Measurements from ENCODE around the gene ONECUT2.

ONECUT2 gene

DNA sequence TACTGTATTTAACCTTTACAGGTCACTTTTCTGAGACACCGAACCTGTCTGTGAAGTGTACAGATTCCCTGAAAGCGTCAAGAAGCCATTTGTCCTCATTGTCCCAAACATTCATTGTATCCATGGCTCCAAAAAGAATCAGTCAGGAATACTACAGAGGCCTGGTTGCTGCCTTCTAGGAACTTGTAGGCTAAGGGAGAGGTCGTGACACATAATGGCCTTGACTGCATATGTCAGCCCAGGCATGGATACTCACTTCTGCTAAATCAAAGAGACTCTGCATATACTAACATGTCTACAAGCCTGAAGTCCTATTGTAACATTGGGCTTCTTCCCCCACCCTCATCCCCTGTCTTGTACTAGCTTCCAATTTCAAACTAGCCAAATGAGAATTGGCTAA lies 40.2 kb downstream of the ONECUT2 start:
- H3K79me2 ChIP-seq (ENCODE audit: insufficient read depth, low read length), result no peaks in the 10 kb centered on the region

GRCh38 chr18:57475903-57476302 lies 40.7 kb downstream of the ONECUT2 start:
- Histone ChIP-seq H3K9me2 (replicated peaks; ENCODE audit: insufficient read depth, low read length) (no peaks in the 10 kb centered on the region), H3K4me2 (ENCODE audit: low read depth, low read length, poor library complexity, severe bottlenecking) (no peak overlapping the region), H3K36me3 (ENCODE audit: low read length) (no peaks in the 10 kb centered on the region)

More for the DNA sequence above, 40.2 kb downstream of the ONECUT2 start:
- Histone ChIP-seq H3K4me3 (ENCODE audit: insufficient read depth, low read length, poor library complexity, severe bottlenecking) (no peak overlapping the region), H3K4me2 (ENCODE audit: low read depth, low read length, poor library complexity, severe bottlenecking) (no peak overlapping the region), H2AFZ (ENCODE audit: low read depth, low read length, severe bottlenecking) (no peak overlapping the region), H3K9me2 (replicated peaks; ENCODE audit: insufficient read depth, low read length) (no peaks in the 10 kb centered on the region), H3K27me3 (ENCODE audit: low read length) (no peaks in the 10 kb centered on the region), H3K36me3 (ENCODE audit: low read length) (no peaks in the 10 kb centered on the region), H3K9ac (ENCODE audit: low read length) (no peak overlapping the region), H4K20me1 (ENCODE audit: low read depth, low read length) (no peaks in the 10 kb centered on the region), H3F3A (ENCODE audit: insufficient read depth) (no peaks in the 10 kb centered on the region), H3K9me3 (ENCODE audit: insufficient read depth, low read length) (no peaks in the 10 kb centered on the region), H3K27ac (ENCODE audit: low read depth, low read length) (no peak overlapping the region)
- TF ChIP-seq EZH2phosphoT487 (conservative IDR thresholded peaks at IDR 0.05; ENCODE audit: low read length), result no peak
- TF ChIP-seq, protein P1, sequence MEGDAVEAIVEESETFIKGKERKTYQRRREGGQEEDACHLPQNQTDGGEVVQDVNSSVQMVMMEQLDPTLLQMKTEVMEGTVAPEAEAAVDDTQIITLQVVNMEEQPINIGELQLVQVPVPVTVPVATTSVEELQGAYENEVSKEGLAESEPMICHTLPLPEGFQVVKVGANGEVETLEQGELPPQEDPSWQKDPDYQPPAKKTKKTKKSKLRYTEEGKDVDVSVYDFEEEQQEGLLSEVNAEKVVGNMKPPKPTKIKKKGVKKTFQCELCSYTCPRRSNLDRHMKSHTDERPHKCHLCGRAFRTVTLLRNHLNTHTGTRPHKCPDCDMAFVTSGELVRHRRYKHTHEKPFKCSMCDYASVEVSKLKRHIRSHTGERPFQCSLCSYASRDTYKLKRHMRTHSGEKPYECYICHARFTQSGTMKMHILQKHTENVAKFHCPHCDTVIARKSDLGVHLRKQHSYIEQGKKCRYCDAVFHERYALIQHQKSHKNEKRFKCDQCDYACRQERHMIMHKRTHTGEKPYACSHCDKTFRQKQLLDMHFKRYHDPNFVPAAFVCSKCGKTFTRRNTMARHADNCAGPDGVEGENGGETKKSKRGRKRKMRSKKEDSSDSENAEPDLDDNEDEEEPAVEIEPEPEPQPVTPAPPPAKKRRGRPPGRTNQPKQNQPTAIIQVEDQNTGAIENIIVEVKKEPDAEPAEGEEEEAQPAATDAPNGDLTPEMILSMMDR (IDR thresholded peaks at IDR 0.05; ENCODE audit: insufficient read depth, low read length, poor library complexity, severe bottlenecking), result no peak

DNA sequence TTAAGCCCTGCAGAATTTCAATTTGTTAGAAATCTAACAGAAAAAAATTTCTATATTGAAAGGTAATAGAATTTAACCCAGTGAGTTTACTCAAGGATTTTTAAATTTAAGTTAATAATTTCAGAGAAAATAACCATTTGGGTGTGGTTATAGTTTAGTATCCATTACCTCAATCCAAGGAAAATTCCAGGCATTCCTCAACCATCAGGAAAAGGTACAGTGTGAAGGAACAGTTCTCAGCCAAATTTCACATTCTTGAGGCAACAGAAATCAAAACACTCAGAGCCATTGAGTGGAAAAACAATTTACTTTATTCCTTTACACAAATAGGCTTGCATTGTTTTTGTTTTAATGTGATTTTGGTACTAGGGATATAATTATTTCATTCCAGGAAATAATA lies 45.6 kb downstream of the ONECUT2 start:
- TF ChIP-seq, protein P1 (IDR thresholded peaks at IDR 0.05; ENCODE audit: insufficient read depth, low read length, poor library complexity, severe bottlenecking), result no peak
- TF ChIP-seq EZH2phosphoT487 (conservative IDR thresholded peaks at IDR 0.05; ENCODE audit: low read length), result no peak

More at GRCh38 chr18:57475903-57476302, 40.7 kb downstream of the ONECUT2 start:
- H3K9me3 ChIP-seq (ENCODE audit: insufficient read depth, low read length), result no peaks in the 10 kb centered on the region
- no peaks in the 10 kb centered on the region for H3F3A ChIP-seq (ENCODE audit: insufficient read depth)
- H4K20me1 ChIP-seq (ENCODE audit: low read depth, low read length), result no peaks in the 10 kb centered on the region
- H3K4me3 ChIP-seq (ENCODE audit: insufficient read depth, low read length, poor library complexity, severe bottlenecking), result no peak overlapping the region
- no peaks in the 10 kb centered on the region for H3K79me2 ChIP-seq (ENCODE audit: insufficient read depth, low read length)
- H3K27me3 ChIP-seq (ENCODE audit: low read length), result no peaks in the 10 kb centered on the region
- no peak overlapping the region for H2AFZ ChIP-seq (ENCODE audit: low read depth, low read length, severe bottlenecking)
- no peak overlapping the region for H3K27ac ChIP-seq (ENCODE audit: low read depth, low read length)
- TF ChIP-seq EZH2phosphoT487 (conservative IDR thresholded peaks at IDR 0.05; ENCODE audit: low read length), result no peak
- TF ChIP-seq, protein P1 (IDR thresholded peaks at IDR 0.05; ENCODE audit: insufficient read depth, low read length, poor library complexity, severe bottlenecking), result no peak
- H3K9ac ChIP-seq (ENCODE audit: low read length), result no peak overlapping the region

More for the DNA sequence above, 45.6 kb downstream of the ONECUT2 start:
- no peaks in the 10 kb centered on the region for H3K9me2 ChIP-seq (replicated peaks; ENCODE audit: insufficient read depth, low read length)
- H3K36me3 ChIP-seq (ENCODE audit: low read length), result no peaks in the 10 kb centered on the region
- H3K9ac ChIP-seq (ENCODE audit: low read length), result no peak overlapping the region
- H2AFZ ChIP-seq (ENCODE audit: low read depth, low read length, severe bottlenecking), result no peak overlapping the region
- no peak overlapping the region for H3K4me3 ChIP-seq (ENCODE audit: insufficient read depth, low read length, poor library complexity, severe bottlenecking)
- no peak overlapping the region for H3K27ac ChIP-seq (ENCODE audit: low read depth, low read length)
- H4K20me1 ChIP-seq (ENCODE audit: low read depth, low read length), result no peaks in the 10 kb centered on the region
- H3K79me2 ChIP-seq (ENCODE audit: insufficient read depth, low read length), result no peaks in the 10 kb centered on the region
- H3K4me2 ChIP-seq (ENCODE audit: low read depth, low read length, poor library complexity, severe bottlenecking), result no peak overlapping the region
- no peaks in the 10 kb centered on the region for H3K27me3 ChIP-seq (ENCODE audit: low read length)
- H3K9me3 ChIP-seq (ENCODE audit: insufficient read depth, low read length), result no peaks in the 10 kb centered on the region
- H3F3A ChIP-seq (ENCODE audit: insufficient read depth), result no peaks in the 10 kb centered on the region

Measured in SU-DHL-6 (cell line).